H9 (cell line): ENCODE data around the gene AHDC1. TPM values are rescaled to one million over a fixed set of nuclear protein-coding genes. Genes with fewer than 3 reads are reported as not detected.

Experiments
- DNase-seq: peaks from one replicate; pipeline ENCODE4 v3.0.0-alpha.2; 2017
- H2AFZ ChIP-seq: one replicate; pipeline ENCODE4 v1.6.1; 2013; ENCODE audit warnings: mild to moderate bottlenecking, low read length, control low read depth, moderate library complexity
- H2AK5ac ChIP-seq: 2 replicates; pipeline ENCODE4 v1.6.1; 2013; ENCODE audit warnings: low read length, control low read depth, mixed read lengths; ENCODE audit not compliant: insufficient read length
- H2BK120ac ChIP-seq: one replicate; pipeline ENCODE4 v1.6.1; 2013; ENCODE audit warnings: low read depth, mild to moderate bottlenecking, low read length, control low read depth, inconsistent platforms; ENCODE audit not compliant: poor library complexity, severe bottlenecking
- H2BK12ac ChIP-seq: 2 replicates; pipeline ENCODE4 v1.6.1; 2013; ENCODE audit warnings: low read length, control low read depth, mixed read lengths, low read depth; ENCODE audit not compliant: insufficient read length
- H2BK15ac ChIP-seq: 2 replicates; pipeline ENCODE4 v1.6.1; 2013; ENCODE audit warnings: low read depth, low read length, control low read depth
- H2BK20ac ChIP-seq: one replicate; pipeline ENCODE4 v1.6.1; 2013; ENCODE audit warnings: low read depth, mild to moderate bottlenecking, low read length, control low read depth, inconsistent platforms; ENCODE audit not compliant: poor library complexity, severe bottlenecking
- H2BK5ac ChIP-seq: 2 replicates; pipeline ENCODE4 v1.6.1; 2013; ENCODE audit warnings: low read length, control low read depth, mixed read lengths; ENCODE audit not compliant: insufficient read length
- H3K14ac ChIP-seq: 2 replicates; pipeline ENCODE4 v1.6.1; 2013; ENCODE audit warnings: low read length, control low read depth; ENCODE audit not compliant: insufficient read depth
- H3K18ac ChIP-seq: 2 replicates; pipeline ENCODE4 v1.6.1; 2013; ENCODE audit warnings: low read depth, mild to moderate bottlenecking, mixed read lengths, low read length, control low read depth; ENCODE audit not compliant: insufficient read length
- H3K23ac ChIP-seq: 2 replicates; pipeline ENCODE4 v1.6.1; 2013; ENCODE audit warnings: low read length, control low read depth, mixed read lengths, low read depth; ENCODE audit not compliant: insufficient read length
- H3K23me2 ChIP-seq: 2 replicates; pipeline ENCODE4 v1.6.1; 2013; ENCODE audit warnings: low read depth, mild to moderate bottlenecking, mixed read lengths, low read length, control low read depth; ENCODE audit not compliant: insufficient read length, poor library complexity, severe bottlenecking
- H3K27ac ChIP-seq: 2 replicates; pipeline ENCODE4 v1.5.1; 2013; ENCODE audit warnings: low read length, control low read depth, mixed read lengths, low read depth; ENCODE audit not compliant: insufficient read length
- H3K27me3 ChIP-seq: 2 replicates; pipeline ENCODE4 v1.6.1; 2013; ENCODE audit warnings: low read length, control low read depth, inconsistent platforms; ENCODE audit not compliant: insufficient read depth
- H3K4ac ChIP-seq: 2 replicates; pipeline ENCODE4 v1.6.1; 2013; ENCODE audit warnings: low read depth, mild to moderate bottlenecking, control low read depth, inconsistent platforms, low read length, moderate library complexity
- H3K4me1 ChIP-seq: 2 replicates; pipeline ENCODE4 v1.6.1; 2013; ENCODE audit warnings: low read length, control low read depth, inconsistent platforms; ENCODE audit not compliant: insufficient read depth
- H3K4me2 ChIP-seq: 2 replicates; pipeline ENCODE4 v1.6.1; 2013; ENCODE audit warnings: low read length, control low read depth, mixed read lengths; ENCODE audit not compliant: insufficient read length, insufficient read depth
- H3K56ac ChIP-seq: 2 replicates; pipeline ENCODE4 v1.6.1; 2013; ENCODE audit warnings: low read depth, mild to moderate bottlenecking, mixed read lengths, low read length, control low read depth; ENCODE audit not compliant: insufficient read length
- H3K79me1 ChIP-seq: 2 replicates; pipeline ENCODE4 v1.6.1; 2013; ENCODE audit warnings: low read depth, mild to moderate bottlenecking, moderate library complexity, low read length, control low read depth, inconsistent platforms; ENCODE audit not compliant: insufficient read depth, poor library complexity, severe bottlenecking
- H3K79me2 ChIP-seq: 2 replicates; pipeline ENCODE4 v1.6.1; 2013; ENCODE audit warnings: low read length, control low read depth, inconsistent platforms; ENCODE audit not compliant: insufficient read depth
- H3K9ac ChIP-seq: 2 replicates; pipeline ENCODE4 v1.6.1; 2013; ENCODE audit warnings: low read length, control low read depth, mixed read lengths; ENCODE audit not compliant: insufficient read length; ENCODE audit errors: extremely low read depth
- H3K9me3 ChIP-seq: one replicate; pipeline ENCODE4 v1.6.1; 2013; ENCODE audit warnings: low read depth, low read length, inconsistent platforms; ENCODE audit not compliant: control insufficient read depth
- H3T11ph ChIP-seq: one replicate; pipeline ENCODE4 v1.6.1; 2013; ENCODE audit warnings: mild to moderate bottlenecking, low read length, control low read depth, inconsistent platforms
- H4K20me1 ChIP-seq: one replicate; pipeline ENCODE4 v1.6.1; 2013; ENCODE audit not compliant: control insufficient read depth, insufficient read length, insufficient read depth
- H4K5ac ChIP-seq: 2 replicates; pipeline ENCODE4 v1.6.1; 2013; ENCODE audit warnings: low read depth, mild to moderate bottlenecking, mixed read lengths, low read length, control low read depth; ENCODE audit not compliant: insufficient read length
- H4K8ac ChIP-seq: replicated peaks from 2 replicates; pipeline ENCODE4 v1.6.1; 2013; ENCODE audit warnings: low read length, control low read depth, mixed read lengths, low read depth; ENCODE audit not compliant: insufficient read length
- H4K91ac ChIP-seq: 2 replicates; pipeline ENCODE4 v1.6.1; 2013; ENCODE audit warnings: low read depth, mild to moderate bottlenecking, moderate library complexity, mixed read lengths, low read length, control low read depth; ENCODE audit not compliant: insufficient read length
- H3K27ac Mint-ChIP-seq, 3 experiments: 2 replicates in 2 of 3; 3 replicates in 1 of 3; pipeline ENCODE4 v1.8.0; 2020 to 2021; ENCODE audit warnings: mixed read lengths in 3 of 3, mild to moderate bottlenecking in 1 of 3, moderate library complexity in 1 of 3
- H3K27me3 Mint-ChIP-seq: 2 replicates; pipeline ENCODE4 v1.8.0; 2021; ENCODE audit warnings: low read depth, mild to moderate bottlenecking, moderate library complexity, mixed read lengths
- H3K36me3 Mint-ChIP-seq, 3 experiments: 2 replicates in 2 of 3; 3 replicates in 1 of 3; pipeline ENCODE4 v1.8.0; 2020 to 2021; ENCODE audit warnings: low read depth in 3 of 3, mixed read lengths in 3 of 3; ENCODE audit not compliant: insufficient read depth in 1 of 3
- H3K4me1 Mint-ChIP-seq, 2 experiments: 2 replicates each; pipeline ENCODE4 v1.8.0; 2020; ENCODE audit warnings: mixed read lengths in 2 of 2
- H3K4me3 Mint-ChIP-seq, 2 experiments: 2 replicates in 1 of 2; 3 replicates in 1 of 2; pipeline ENCODE4 v1.8.0; 2020 to 2021; ENCODE audit warnings: mild to moderate bottlenecking in 2 of 2, mixed read lengths in 2 of 2, moderate library complexity in 1 of 2
- H3K9me3 Mint-ChIP-seq, 2 experiments: 2 replicates in 1 of 2; 3 replicates in 1 of 2; pipeline ENCODE4 v1.8.0; 2020; ENCODE audit warnings: mild to moderate bottlenecking in 2 of 2, mixed read lengths in 2 of 2, moderate library complexity in 1 of 2
- WGBS: extraction: QIAGEN DNeasy Blood & Tissue Kit; methylation state at CpG from one replicate; pipeline ENCODE4 v1.1.7; 2013; ENCODE audit warnings: missing lambda C conversion rate, low lambda C conversion rate, mixed read lengths; ENCODE audit not compliant: insufficient read length; ENCODE audit errors: extremely low coverage; 5-methylcytosine and 5-hydroxymethylcytosine counted together
- total RNA-seq: library from RNA; stranded (reverse); gene quantifications from 2 replicates; pipeline ENCODE4 v1.2.1, GENCODE V29; 2021
- TF ChIP-seq, protein P1 (sequence below): fragments of 200-600 bp; sonication (generic); conservative IDR thresholded peaks from 3 replicates; pipeline ENCODE4 v1.8.0; 2021; ENCODE audit warnings: antibody characterized with exemption, mild to moderate bottlenecking

Gene AHDC1
- total RNA-seq, 1 experiment from 2014 or later, result 29.4 TPM

DNA sequence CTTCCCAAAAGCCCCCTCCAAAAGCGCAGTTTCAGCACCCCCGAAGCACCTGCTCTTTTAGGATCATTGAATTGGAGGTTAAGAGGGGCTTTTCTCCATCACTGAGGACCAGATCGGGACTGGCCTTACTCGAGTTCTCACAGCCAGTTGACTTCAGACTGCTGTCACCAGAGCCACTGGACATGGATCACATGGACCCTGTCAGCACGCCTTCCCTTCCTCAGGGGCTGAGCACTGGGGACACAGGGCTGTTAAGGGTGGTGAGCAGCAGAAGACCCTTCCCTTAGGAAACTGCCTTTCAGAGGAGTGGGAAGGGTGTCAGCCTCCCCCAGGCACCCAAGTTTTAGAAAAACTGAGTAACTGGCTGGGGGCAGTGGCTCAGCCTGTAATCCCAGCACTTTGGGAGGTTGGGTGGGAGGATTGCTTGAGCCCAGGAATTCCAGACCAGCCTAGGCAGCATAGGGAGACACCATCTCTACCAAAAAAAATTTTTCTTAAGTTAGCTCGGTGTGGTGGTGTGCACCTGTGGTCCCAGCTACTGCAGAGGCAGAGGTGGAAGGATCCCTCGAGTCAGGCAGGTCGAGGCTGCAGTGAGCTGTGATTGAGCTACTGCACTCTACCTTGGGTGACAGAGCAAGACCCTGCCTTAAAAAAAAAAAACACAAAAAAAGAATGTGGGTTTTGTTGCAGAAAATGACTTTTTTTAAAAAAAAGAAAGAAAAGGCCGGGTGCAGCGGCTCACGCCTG, 31.6 kb upstream of the AHDC1 start:
- Histone ChIP-seq H3K9me3 (no peaks in the 10 kb centered on the region), H3K4me2 (no peak overlapping the region), H2BK12ac (no peak overlapping the region), H3K23me2 (peaks cover 8% of the 10 kb centered on the region), H4K91ac (no peak overlapping the region), H3K79me1 (no peaks in the 10 kb centered on the region), H3K27ac (no peak overlapping the region), H2AFZ (no peak overlapping the region), H4K20me1 (no peaks in the 10 kb centered on the region), H2BK120ac (no peak overlapping the region), H3K4me1 (peaks cover 5% of the 10 kb centered on the region; the same call in 1 of the 2 replicates), H3K27me3 (peaks cover 19% of the 10 kb centered on the region; the same call in 1 of the 2 replicates), H2BK20ac (no peak overlapping the region), H3K79me2 (no peaks in the 10 kb centered on the region), H4K5ac (no peak overlapping the region), H2BK5ac (no peak overlapping the region), H3K18ac (no peak overlapping the region), H3K14ac (no peak overlapping the region), H2BK15ac (no peak overlapping the region), H3K9ac (no peak overlapping the region), H3K4ac (no peak overlapping the region), H2AK5ac (no peak overlapping the region), H3T11ph (no peak overlapping the region), H3K23ac (no peak overlapping the region), H4K8ac (no peak overlapping the region), H3K56ac (no peak overlapping the region)
- Mint-ChIP-seq H3K27ac (no peak overlapping the region), H3K27me3 (peaks cover 27% of the 10 kb centered on the region), H3K9me3 (no peaks in the 10 kb centered on the region), H3K4me1 (peaks cover 12 to 27% of the 10 kb centered on the region in 2 experiments), H3K36me3 (no peaks in the 10 kb centered on the region; a peak in 1 of 7 replicates), H3K4me3 (peak overlapping the region; percentile 25 to 43; a peak in 3 of 5 replicates)
- TF ChIP-seq, protein P1, sequence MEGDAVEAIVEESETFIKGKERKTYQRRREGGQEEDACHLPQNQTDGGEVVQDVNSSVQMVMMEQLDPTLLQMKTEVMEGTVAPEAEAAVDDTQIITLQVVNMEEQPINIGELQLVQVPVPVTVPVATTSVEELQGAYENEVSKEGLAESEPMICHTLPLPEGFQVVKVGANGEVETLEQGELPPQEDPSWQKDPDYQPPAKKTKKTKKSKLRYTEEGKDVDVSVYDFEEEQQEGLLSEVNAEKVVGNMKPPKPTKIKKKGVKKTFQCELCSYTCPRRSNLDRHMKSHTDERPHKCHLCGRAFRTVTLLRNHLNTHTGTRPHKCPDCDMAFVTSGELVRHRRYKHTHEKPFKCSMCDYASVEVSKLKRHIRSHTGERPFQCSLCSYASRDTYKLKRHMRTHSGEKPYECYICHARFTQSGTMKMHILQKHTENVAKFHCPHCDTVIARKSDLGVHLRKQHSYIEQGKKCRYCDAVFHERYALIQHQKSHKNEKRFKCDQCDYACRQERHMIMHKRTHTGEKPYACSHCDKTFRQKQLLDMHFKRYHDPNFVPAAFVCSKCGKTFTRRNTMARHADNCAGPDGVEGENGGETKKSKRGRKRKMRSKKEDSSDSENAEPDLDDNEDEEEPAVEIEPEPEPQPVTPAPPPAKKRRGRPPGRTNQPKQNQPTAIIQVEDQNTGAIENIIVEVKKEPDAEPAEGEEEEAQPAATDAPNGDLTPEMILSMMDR, result no peak
- DNase-seq, result no peak
- no CpG with 5 or more reads among the region's 11 CpGs for WGBS
